H9 (cell line): Measurements from ENCODE around the gene CBR3. TPM values are rescaled to one million over a fixed set of nuclear protein-coding genes. Genes with fewer than 3 reads are reported as not detected.

Source experiments
- DNase-seq: peaks from one replicate; pipeline ENCODE4 v3.0.0-alpha.2; 2017
- H2AFZ ChIP-seq: one replicate; pipeline ENCODE4 v1.6.1; 2013; ENCODE audit warnings: mild to moderate bottlenecking, low read length, control low read depth, moderate library complexity
- H2AK5ac ChIP-seq: 2 replicates; pipeline ENCODE4 v1.6.1; 2013; ENCODE audit warnings: low read length, control low read depth, mixed read lengths; ENCODE audit not compliant: insufficient read length
- H2BK120ac ChIP-seq: one replicate; pipeline ENCODE4 v1.6.1; 2013; ENCODE audit warnings: low read depth, mild to moderate bottlenecking, low read length, control low read depth, inconsistent platforms; ENCODE audit not compliant: poor library complexity, severe bottlenecking
- H2BK12ac ChIP-seq: 2 replicates; pipeline ENCODE4 v1.6.1; 2013; ENCODE audit warnings: low read length, control low read depth, mixed read lengths, low read depth; ENCODE audit not compliant: insufficient read length
- H2BK15ac ChIP-seq: 2 replicates; pipeline ENCODE4 v1.6.1; 2013; ENCODE audit warnings: low read depth, low read length, control low read depth
- H2BK20ac ChIP-seq: one replicate; pipeline ENCODE4 v1.6.1; 2013; ENCODE audit warnings: low read depth, mild to moderate bottlenecking, low read length, control low read depth, inconsistent platforms; ENCODE audit not compliant: poor library complexity, severe bottlenecking
- H2BK5ac ChIP-seq: 2 replicates; pipeline ENCODE4 v1.6.1; 2013; ENCODE audit warnings: low read length, control low read depth, mixed read lengths; ENCODE audit not compliant: insufficient read length
- H3K14ac ChIP-seq: 2 replicates; pipeline ENCODE4 v1.6.1; 2013; ENCODE audit warnings: low read length, control low read depth; ENCODE audit not compliant: insufficient read depth
- H3K18ac ChIP-seq: 2 replicates; pipeline ENCODE4 v1.6.1; 2013; ENCODE audit warnings: low read depth, mild to moderate bottlenecking, mixed read lengths, low read length, control low read depth; ENCODE audit not compliant: insufficient read length
- H3K23ac ChIP-seq: 2 replicates; pipeline ENCODE4 v1.6.1; 2013; ENCODE audit warnings: low read length, control low read depth, mixed read lengths, low read depth; ENCODE audit not compliant: insufficient read length
- H3K23me2 ChIP-seq: 2 replicates; pipeline ENCODE4 v1.6.1; 2013; ENCODE audit warnings: low read depth, mild to moderate bottlenecking, mixed read lengths, low read length, control low read depth; ENCODE audit not compliant: insufficient read length, poor library complexity, severe bottlenecking
- H3K27ac ChIP-seq: 2 replicates; pipeline ENCODE4 v1.5.1; 2013; ENCODE audit warnings: low read length, control low read depth, mixed read lengths, low read depth; ENCODE audit not compliant: insufficient read length
- H3K27me3 ChIP-seq: 2 replicates; pipeline ENCODE4 v1.6.1; 2013; ENCODE audit warnings: low read length, control low read depth, inconsistent platforms; ENCODE audit not compliant: insufficient read depth
- H3K4ac ChIP-seq: 2 replicates; pipeline ENCODE4 v1.6.1; 2013; ENCODE audit warnings: low read depth, mild to moderate bottlenecking, control low read depth, inconsistent platforms, low read length, moderate library complexity
- H3K4me1 ChIP-seq: 2 replicates; pipeline ENCODE4 v1.6.1; 2013; ENCODE audit warnings: low read length, control low read depth, inconsistent platforms; ENCODE audit not compliant: insufficient read depth
- H3K4me2 ChIP-seq: 2 replicates; pipeline ENCODE4 v1.6.1; 2013; ENCODE audit warnings: low read length, control low read depth, mixed read lengths; ENCODE audit not compliant: insufficient read length, insufficient read depth
- H3K56ac ChIP-seq: 2 replicates; pipeline ENCODE4 v1.6.1; 2013; ENCODE audit warnings: low read depth, mild to moderate bottlenecking, mixed read lengths, low read length, control low read depth; ENCODE audit not compliant: insufficient read length
- H3K79me1 ChIP-seq: 2 replicates; pipeline ENCODE4 v1.6.1; 2013; ENCODE audit warnings: low read depth, mild to moderate bottlenecking, moderate library complexity, low read length, control low read depth, inconsistent platforms; ENCODE audit not compliant: insufficient read depth, poor library complexity, severe bottlenecking
- H3K79me2 ChIP-seq: 2 replicates; pipeline ENCODE4 v1.6.1; 2013; ENCODE audit warnings: low read length, control low read depth, inconsistent platforms; ENCODE audit not compliant: insufficient read depth
- H3K9ac ChIP-seq: 2 replicates; pipeline ENCODE4 v1.6.1; 2013; ENCODE audit warnings: low read length, control low read depth, mixed read lengths; ENCODE audit not compliant: insufficient read length; ENCODE audit errors: extremely low read depth
- H3K9me3 ChIP-seq: one replicate; pipeline ENCODE4 v1.6.1; 2013; ENCODE audit warnings: low read depth, low read length, inconsistent platforms; ENCODE audit not compliant: control insufficient read depth
- H3T11ph ChIP-seq: one replicate; pipeline ENCODE4 v1.6.1; 2013; ENCODE audit warnings: mild to moderate bottlenecking, low read length, control low read depth, inconsistent platforms
- H4K20me1 ChIP-seq: one replicate; pipeline ENCODE4 v1.6.1; 2013; ENCODE audit not compliant: control insufficient read depth, insufficient read length, insufficient read depth
- H4K5ac ChIP-seq: 2 replicates; pipeline ENCODE4 v1.6.1; 2013; ENCODE audit warnings: low read depth, mild to moderate bottlenecking, mixed read lengths, low read length, control low read depth; ENCODE audit not compliant: insufficient read length
- H4K8ac ChIP-seq: replicated peaks from 2 replicates; pipeline ENCODE4 v1.6.1; 2013; ENCODE audit warnings: low read length, control low read depth, mixed read lengths, low read depth; ENCODE audit not compliant: insufficient read length
- H4K91ac ChIP-seq: 2 replicates; pipeline ENCODE4 v1.6.1; 2013; ENCODE audit warnings: low read depth, mild to moderate bottlenecking, moderate library complexity, mixed read lengths, low read length, control low read depth; ENCODE audit not compliant: insufficient read length
- H3K27ac Mint-ChIP-seq, 3 experiments: 2 replicates in 2 of 3; 3 replicates in 1 of 3; pipeline ENCODE4 v1.8.0; 2020 to 2021; ENCODE audit warnings: mixed read lengths in 3 of 3, mild to moderate bottlenecking in 1 of 3, moderate library complexity in 1 of 3
- H3K27me3 Mint-ChIP-seq: 2 replicates; pipeline ENCODE4 v1.8.0; 2021; ENCODE audit warnings: low read depth, mild to moderate bottlenecking, moderate library complexity, mixed read lengths
- H3K36me3 Mint-ChIP-seq, 3 experiments: 2 replicates in 2 of 3; 3 replicates in 1 of 3; pipeline ENCODE4 v1.8.0; 2020 to 2021; ENCODE audit warnings: low read depth in 3 of 3, mixed read lengths in 3 of 3; ENCODE audit not compliant: insufficient read depth in 1 of 3
- H3K4me1 Mint-ChIP-seq, 2 experiments: 2 replicates each; pipeline ENCODE4 v1.8.0; 2020; ENCODE audit warnings: mixed read lengths in 2 of 2
- H3K4me3 Mint-ChIP-seq, 2 experiments: 2 replicates in 1 of 2; 3 replicates in 1 of 2; pipeline ENCODE4 v1.8.0; 2020 to 2021; ENCODE audit warnings: mild to moderate bottlenecking in 2 of 2, mixed read lengths in 2 of 2, moderate library complexity in 1 of 2
- H3K9me3 Mint-ChIP-seq, 2 experiments: 2 replicates in 1 of 2; 3 replicates in 1 of 2; pipeline ENCODE4 v1.8.0; 2020; ENCODE audit warnings: mild to moderate bottlenecking in 2 of 2, mixed read lengths in 2 of 2, moderate library complexity in 1 of 2
- CTCF ChIP-seq: fragments of 200-600 bp; sonication (generic); conservative IDR thresholded peaks from 3 replicates; pipeline ENCODE4 v1.8.0; 2021; ENCODE audit warnings: antibody characterized with exemption, mild to moderate bottlenecking
- WGBS: extraction: QIAGEN DNeasy Blood & Tissue Kit; methylation state at CpG from one replicate; pipeline ENCODE4 v1.1.7; 2013; ENCODE audit warnings: missing lambda C conversion rate, low lambda C conversion rate, mixed read lengths; ENCODE audit not compliant: insufficient read length; ENCODE audit errors: extremely low coverage; 5-methylcytosine and 5-hydroxymethylcytosine counted together
- total RNA-seq: library from RNA; stranded (reverse); gene quantifications from 2 replicates; pipeline ENCODE4 v1.2.1, GENCODE V29; 2021

CBR3 gene
- total RNA-seq, 1 experiment from 2014 or later, result 2.4 TPM

DNA sequence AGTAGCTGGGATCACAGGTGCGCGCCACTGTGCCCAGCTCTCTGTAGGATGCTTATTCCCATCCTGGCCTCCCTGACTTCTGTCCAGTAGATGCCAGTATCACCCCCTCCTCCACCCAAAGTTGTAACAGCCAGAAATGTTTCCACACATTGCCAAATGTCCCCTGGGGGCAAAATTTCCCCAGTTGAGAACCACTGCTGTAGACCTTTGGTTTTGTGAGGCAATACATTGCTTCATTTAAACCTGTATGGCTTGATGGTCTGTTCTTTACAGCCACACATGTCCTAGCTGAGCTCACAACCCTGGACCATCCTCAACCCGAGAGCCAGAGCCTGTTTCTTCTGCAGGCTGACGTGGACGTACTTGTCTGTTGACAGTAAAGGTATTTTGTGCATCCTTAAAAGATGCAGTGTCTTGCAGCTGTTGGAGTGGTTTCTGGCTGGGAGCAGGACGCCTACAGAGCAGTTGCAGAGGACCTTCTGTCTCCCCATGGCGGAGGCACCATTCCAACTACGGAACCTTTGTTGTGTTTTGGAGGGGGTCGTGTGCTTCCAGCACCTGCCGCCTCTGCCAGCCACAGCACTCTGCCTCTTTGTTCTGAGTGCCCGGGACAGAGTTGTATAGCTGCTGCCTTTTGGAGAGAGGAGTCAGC is 48.4 kb downstream of the CBR3 start:
- H3K4me3 Mint-ChIP-seq, result no peak overlapping the region
- Histone ChIP-seq H2BK15ac (no peak overlapping the region), H4K5ac (no peak overlapping the region), H2BK20ac (no peak overlapping the region), H4K8ac (no peak overlapping the region), H3K23ac (no peak overlapping the region), H2AK5ac (no peak overlapping the region), H3K4me1 (no peaks in the 10 kb centered on the region; the same call in 1 of the 2 replicates), H4K20me1 (no peaks in the 10 kb centered on the region), H3K79me2 (no peaks in the 10 kb centered on the region), H3K18ac (no peak overlapping the region), H3K23me2 (no peaks in the 10 kb centered on the region), H2BK5ac (no peak overlapping the region), H3K14ac (no peak overlapping the region), H2BK120ac (no peak overlapping the region), H3K27me3 (no peaks in the 10 kb centered on the region), H3K4ac (no peak overlapping the region), H3T11ph (no peak overlapping the region), H2BK12ac (no peak overlapping the region), H3K27ac (no peak overlapping the region), H3K56ac (no peak overlapping the region), H2AFZ (no peak overlapping the region), H3K9ac (no peak overlapping the region), H3K4me2 (no peak overlapping the region), H3K79me1 (no peaks in the 10 kb centered on the region), H4K91ac (no peak overlapping the region), H3K9me3 (no peaks in the 10 kb centered on the region)
- no peak for TF ChIP-seq CTCF
- no peaks in the 10 kb centered on the region; a peak in 1 of 5 replicates for H3K9me3 Mint-ChIP-seq
- DNase-seq, result no peak
- peak overlapping the region in 1 of 3 experiments; percentile 85; a peak in 2 of 7 replicates for H3K27ac Mint-ChIP-seq
- H3K4me1 Mint-ChIP-seq, result peaks cover 12 to 14% of the 10 kb centered on the region in 2 experiments
- peaks cover 0 to 6% (median 5%) of the 10 kb centered on the region in 3 experiments; a peak in 2 of 7 replicates for H3K36me3 Mint-ChIP-seq
- WGBS, result no CpG with 5 or more reads among the region's 11 CpGs
- H3K27me3 Mint-ChIP-seq, result no peaks in the 10 kb centered on the region
